Measurements from ENCODE around the gene MYL5.
"Not testable (repeated sequence)": the region's sequence is repeated elsewhere in the genome, so short reads cannot be mapped to it uniquely, and the experiment has no call there.

Gene MYL5

GRCh38 chr4:633976-634598, 40.3 kb upstream of the MYL5 start:
- ATAC-seq, result no peak
- Mint-ChIP-seq H3K9me3 (no peaks in the 10 kb centered on the region), H3K27ac (no peak overlapping the region), H3K36me3 (no peaks in the 10 kb centered on the region), H3K4me3 (no peak overlapping the region), H3K4me1 (no peaks in the 10 kb centered on the region)
- DNase-seq (ENCODE audit: low spot score in 2 of 2), result no peak

GRCh38 chr4:634599-634985, 39.8 kb upstream of the MYL5 start:
- Mint-ChIP-seq H3K27ac (no peak overlapping the region), H3K9me3 (no peaks in the 10 kb centered on the region), H3K36me3 (no peaks in the 10 kb centered on the region), H3K4me1 (no peaks in the 10 kb centered on the region), H3K4me3 (no peak overlapping the region)
- ATAC-seq (no peak), DNase-seq (ENCODE audit: low spot score in 2 of 2) (no peak)

- not testable (repeated sequence) for ATAC-seq; H3K4me1 Mint-ChIP-seq; H3K9me3 Mint-ChIP-seq; H3K4me3 Mint-ChIP-seq; H3K27ac Mint-ChIP-seq; DNase-seq (ENCODE audit: low spot score in 2 of 2); H3K36me3 Mint-ChIP-seq
Measured at GRCh38 chr4:635066-635835, 39.1 kb upstream of the MYL5 start.

DNA sequence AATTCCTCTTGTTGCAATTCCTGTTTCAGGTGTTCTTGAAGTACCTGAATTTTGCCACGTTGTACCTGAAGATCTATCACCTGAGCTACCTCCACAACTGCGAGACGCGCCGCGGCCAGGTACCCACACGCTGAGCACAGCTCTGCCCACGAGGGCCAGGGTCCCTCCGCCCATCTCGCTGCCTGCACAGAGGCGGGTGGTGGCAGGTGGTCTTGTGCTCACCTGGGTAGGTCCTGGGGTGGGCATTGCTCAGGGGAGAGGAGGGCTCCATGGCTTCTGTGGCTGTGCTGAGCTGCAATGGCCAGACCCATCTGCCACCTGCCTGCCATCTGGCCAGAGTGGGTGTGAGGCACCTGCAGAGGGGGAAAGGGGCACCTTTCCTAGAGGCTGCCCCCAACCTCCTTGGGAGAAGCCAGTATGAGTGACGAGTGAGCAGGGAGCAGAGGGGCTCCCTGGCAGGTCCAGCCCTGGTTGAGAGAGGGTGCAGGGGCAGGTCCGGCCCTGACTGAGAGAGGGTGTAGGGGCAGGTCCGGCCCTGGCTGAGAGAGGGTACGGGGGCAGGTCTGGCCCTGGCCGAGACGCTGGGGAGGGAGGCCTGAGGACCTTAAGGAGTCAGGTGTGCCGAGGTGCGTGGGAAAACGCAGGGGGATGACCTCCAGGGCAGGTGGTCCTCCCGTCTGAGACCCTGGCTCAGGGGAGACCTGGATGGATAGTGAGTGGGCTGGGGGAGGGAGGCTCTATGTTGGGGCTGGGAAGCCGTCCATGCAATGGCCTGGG, 38.3 kb upstream of the MYL5 start:
- Mint-ChIP-seq H3K36me3 (no peaks in the 10 kb centered on the region), H3K4me1 (no peaks in the 10 kb centered on the region)
- DNase-seq (ENCODE audit: low spot score in 2 of 2), result no peak

GRCh38 chr4:636628-637159, 37.6 kb upstream of the MYL5 start:
- no peaks in the 10 kb centered on the region for H3K9me3 Mint-ChIP-seq
- DNase-seq (ENCODE audit: low spot score in 2 of 2) (no peak), ATAC-seq (no peak)
- no peak overlapping the region for H3K4me3 Mint-ChIP-seq
- H3K4me1 Mint-ChIP-seq, result no peaks in the 10 kb centered on the region
- no peak overlapping the region for H3K27ac Mint-ChIP-seq
- no peaks in the 10 kb centered on the region for H3K36me3 Mint-ChIP-seq

More for the DNA sequence above, 38.3 kb upstream of the MYL5 start:
- H3K9me3 Mint-ChIP-seq, result no peaks in the 10 kb centered on the region
- H3K27ac Mint-ChIP-seq, result no peak overlapping the region
- no peak for ATAC-seq
- H3K4me3 Mint-ChIP-seq, result no peak overlapping the region

DNA sequence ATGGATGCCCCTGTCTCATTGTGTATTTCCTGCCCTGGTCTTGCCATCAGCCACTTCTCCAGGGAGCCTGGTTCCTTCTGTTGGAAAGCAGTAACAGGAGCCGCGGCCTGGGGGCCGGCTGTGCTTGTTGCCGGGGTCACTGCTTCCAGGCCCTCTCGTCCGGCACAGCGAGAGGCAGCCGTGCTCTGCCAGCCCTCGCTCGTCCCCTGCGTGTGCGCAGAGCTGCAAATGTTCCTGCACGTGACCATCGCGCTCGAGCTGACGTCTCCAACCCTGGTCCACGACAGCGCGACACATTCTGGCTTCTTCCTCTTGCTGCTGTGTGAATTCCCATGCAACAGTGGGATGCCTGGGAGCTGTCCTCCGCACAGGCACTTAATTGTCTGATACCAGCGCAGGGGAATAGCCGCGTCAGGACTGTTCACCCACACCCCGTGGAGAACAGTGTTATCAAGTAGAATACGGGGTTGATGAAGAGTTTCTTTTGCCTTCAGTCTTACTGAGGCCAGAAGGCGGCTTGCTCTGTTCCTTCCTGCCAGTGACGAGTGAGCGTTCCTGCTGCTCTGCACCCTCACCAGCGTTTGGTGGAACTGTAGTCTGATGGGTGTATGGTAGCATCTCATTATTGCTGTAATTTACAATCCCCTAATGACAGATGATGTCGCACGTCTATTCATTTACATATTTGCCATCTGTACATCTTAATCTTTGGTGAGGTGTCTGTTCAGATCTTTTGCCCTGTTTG, 36.6 kb upstream of the MYL5 start:
- Mint-ChIP-seq H3K9me3 (no peaks in the 10 kb centered on the region), H3K4me1 (no peaks in the 10 kb centered on the region), H3K36me3 (no peaks in the 10 kb centered on the region), H3K27ac (no peak overlapping the region), H3K4me3 (no peak overlapping the region)
- ATAC-seq, result no peak
- no peak for DNase-seq (ENCODE audit: low spot score in 2 of 2)

- H3K27ac Mint-ChIP-seq; DNase-seq (ENCODE audit: low spot score in 2 of 2); H3K4me1 Mint-ChIP-seq; H3K9me3 Mint-ChIP-seq; H3K4me3 Mint-ChIP-seq; H3K36me3 Mint-ChIP-seq; ATAC-seq: not testable (repeated sequence)
Measured at GRCh38 chr4:642366-642765, 32.0 kb upstream of the MYL5 start.

GRCh38 chr4:646460-646859, 27.9 kb upstream of the MYL5 start:
- Mint-ChIP-seq H3K9me3 (no peaks in the 10 kb centered on the region), H3K4me1 (no peaks in the 10 kb centered on the region), H3K36me3 (no peaks in the 10 kb centered on the region), H3K4me3 (peak overlapping the region; percentile 42), H3K27ac (no peak overlapping the region)
- DNase-seq (ENCODE audit: low spot score in 2 of 2), result no peak
- ATAC-seq, result no peak

DNA sequence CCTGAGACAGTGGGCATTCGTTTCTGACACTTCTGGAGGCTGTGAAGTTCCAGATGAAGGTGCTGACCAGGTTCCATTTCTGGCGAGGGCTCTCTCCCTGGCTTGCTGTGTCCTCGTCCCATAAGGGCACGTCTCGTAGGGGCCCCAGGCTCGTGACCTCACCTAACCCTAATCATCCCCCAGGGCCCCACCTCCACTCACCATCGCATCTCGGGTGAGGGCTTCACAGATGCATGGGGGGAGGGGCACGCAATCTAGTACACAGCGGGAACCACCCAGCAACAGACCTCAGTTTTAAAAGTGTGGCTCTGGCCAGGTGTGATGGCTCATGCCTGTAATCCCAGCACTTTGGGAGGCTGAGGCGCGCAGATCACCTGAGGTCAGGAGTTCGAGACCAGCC, 26.9 kb upstream of the MYL5 start:
- DNase-seq (ENCODE audit: low spot score in 2 of 2) (no peak), ATAC-seq (no peak)
- no peaks in the 10 kb centered on the region for H3K9me3 Mint-ChIP-seq
- H3K36me3 Mint-ChIP-seq, result no peaks in the 10 kb centered on the region
- H3K4me3 Mint-ChIP-seq, result no peak overlapping the region
- H3K4me1 Mint-ChIP-seq, result no peaks in the 10 kb centered on the region
- H3K27ac Mint-ChIP-seq, result no peak overlapping the region

DNA sequence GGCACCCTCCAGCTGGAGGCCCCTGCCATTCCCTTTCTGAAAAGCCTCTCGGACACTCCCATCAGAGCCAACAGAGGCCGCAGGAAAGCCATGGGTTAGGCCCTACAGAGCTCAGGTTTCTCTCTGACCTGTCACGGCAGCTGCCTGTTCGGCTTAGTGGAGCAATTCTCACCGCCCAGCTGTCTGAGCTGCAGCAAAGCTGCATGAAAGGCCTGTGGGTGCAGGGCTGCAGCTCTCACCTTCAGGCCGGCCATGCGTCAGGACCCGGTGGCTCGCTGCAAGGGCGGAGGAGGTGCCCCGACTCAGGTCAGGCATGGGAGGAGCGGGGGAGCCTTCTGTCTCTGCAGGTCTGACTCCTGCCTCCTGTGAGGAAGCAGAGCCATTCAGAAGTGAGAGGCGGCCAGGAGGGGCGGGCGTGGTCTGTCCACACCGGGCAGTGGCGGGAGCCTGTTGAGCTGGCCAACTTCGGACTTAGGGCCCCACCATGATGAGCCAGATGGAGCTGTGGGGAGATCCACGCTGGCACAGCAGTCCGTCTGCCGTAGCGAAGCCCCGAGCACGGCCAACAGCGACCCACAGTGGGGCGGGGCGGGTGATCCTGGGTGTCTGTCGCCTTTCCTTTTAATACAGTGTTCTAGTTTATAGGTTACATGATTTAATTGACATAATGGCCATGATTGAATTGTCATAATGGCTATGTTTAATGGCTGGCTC, 25.6 kb upstream of the MYL5 start:
- Mint-ChIP-seq H3K27ac (no peak overlapping the region), H3K4me3 (no peak overlapping the region), H3K9me3 (no peaks in the 10 kb centered on the region), H3K4me1 (no peaks in the 10 kb centered on the region), H3K36me3 (no peaks in the 10 kb centered on the region)
- no peak for DNase-seq (ENCODE audit: low spot score in 2 of 2)
- ATAC-seq, result no peak

DNA sequence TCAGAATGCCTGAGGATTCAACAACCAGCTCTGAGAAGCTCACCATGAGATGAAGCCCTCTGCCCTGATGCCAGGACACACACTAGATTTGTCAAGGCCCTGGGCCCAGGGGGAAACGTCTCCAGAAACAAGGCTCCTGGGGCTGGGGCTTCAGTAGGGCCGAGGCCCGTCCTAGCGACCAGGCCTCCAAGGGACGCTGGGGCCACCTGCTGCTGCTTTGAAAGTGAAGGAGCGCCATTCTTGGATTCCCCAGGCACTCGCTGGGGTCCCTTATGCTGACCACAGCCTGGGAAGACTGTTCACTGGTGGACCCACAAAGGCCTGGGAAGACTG, 25.1 kb upstream of the MYL5 start:
- no peaks in the 10 kb centered on the region for H3K9me3 Mint-ChIP-seq
- no peaks in the 10 kb centered on the region for H3K4me1 Mint-ChIP-seq
- ATAC-seq (no peak), DNase-seq (ENCODE audit: low spot score in 2 of 2) (no peak)
- H3K36me3 Mint-ChIP-seq, result no peaks in the 10 kb centered on the region
- no peak overlapping the region for H3K4me3 Mint-ChIP-seq
- no peak overlapping the region for H3K27ac Mint-ChIP-seq

DNA sequence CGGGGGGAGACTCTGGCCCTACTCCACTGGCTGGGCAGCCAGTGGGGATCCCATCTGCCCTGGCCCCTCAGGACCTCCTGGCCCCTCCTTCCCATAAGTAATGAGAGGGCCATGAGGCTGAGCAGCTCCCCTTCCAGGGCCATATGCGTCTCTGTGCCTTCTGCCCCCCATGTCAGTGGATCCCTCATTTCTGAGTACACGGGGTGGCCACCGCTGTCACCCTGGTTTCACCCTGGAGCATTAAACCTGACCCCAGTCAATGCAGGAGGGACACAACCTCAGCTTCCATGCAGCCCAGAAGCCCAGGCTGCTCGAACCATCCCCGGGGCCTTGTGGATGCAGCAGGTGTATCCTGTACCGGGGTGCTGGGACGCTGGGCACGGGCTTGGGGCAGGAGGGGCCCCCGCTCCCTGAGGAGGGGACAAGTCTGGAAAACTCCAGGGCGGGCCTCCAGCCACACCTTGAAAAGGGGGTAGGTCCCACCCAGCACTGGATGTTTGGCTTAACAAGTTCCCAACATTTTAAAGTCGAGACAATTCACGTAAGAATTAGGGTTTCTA, 24.5 kb upstream of the MYL5 start:
- DNase-seq (ENCODE audit: low spot score in 2 of 2) (no peak), ATAC-seq (no peak)
- H3K4me1 Mint-ChIP-seq, result no peaks in the 10 kb centered on the region
- H3K27ac Mint-ChIP-seq, result no peak overlapping the region
- no peaks in the 10 kb centered on the region for H3K36me3 Mint-ChIP-seq
- H3K4me3 Mint-ChIP-seq, result no peak overlapping the region
- no peaks in the 10 kb centered on the region for H3K9me3 Mint-ChIP-seq

DNA sequence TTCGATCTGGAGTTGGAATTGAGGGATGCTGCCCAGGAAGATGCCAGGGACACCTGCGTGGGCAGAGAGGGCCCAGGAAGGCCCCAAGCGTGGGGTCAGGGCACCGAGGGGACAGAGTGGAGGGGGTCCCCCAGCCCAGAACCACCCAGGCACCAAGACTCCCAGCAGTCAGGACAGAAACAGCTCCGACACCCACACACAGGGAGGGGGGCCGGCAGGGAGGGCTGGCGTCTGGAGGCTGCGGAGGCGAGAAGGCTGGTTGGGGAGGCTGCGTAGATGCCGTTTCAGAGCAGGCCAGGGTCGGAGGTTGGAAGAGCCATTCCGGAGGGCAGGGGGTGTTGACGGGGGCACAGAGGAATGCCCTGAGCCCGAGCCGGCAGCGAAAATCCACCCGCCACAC, 23.9 kb upstream of the MYL5 start:
- H3K27ac Mint-ChIP-seq, result no peak overlapping the region
- no peak for ATAC-seq
- no peaks in the 10 kb centered on the region for H3K9me3 Mint-ChIP-seq

DNA sequence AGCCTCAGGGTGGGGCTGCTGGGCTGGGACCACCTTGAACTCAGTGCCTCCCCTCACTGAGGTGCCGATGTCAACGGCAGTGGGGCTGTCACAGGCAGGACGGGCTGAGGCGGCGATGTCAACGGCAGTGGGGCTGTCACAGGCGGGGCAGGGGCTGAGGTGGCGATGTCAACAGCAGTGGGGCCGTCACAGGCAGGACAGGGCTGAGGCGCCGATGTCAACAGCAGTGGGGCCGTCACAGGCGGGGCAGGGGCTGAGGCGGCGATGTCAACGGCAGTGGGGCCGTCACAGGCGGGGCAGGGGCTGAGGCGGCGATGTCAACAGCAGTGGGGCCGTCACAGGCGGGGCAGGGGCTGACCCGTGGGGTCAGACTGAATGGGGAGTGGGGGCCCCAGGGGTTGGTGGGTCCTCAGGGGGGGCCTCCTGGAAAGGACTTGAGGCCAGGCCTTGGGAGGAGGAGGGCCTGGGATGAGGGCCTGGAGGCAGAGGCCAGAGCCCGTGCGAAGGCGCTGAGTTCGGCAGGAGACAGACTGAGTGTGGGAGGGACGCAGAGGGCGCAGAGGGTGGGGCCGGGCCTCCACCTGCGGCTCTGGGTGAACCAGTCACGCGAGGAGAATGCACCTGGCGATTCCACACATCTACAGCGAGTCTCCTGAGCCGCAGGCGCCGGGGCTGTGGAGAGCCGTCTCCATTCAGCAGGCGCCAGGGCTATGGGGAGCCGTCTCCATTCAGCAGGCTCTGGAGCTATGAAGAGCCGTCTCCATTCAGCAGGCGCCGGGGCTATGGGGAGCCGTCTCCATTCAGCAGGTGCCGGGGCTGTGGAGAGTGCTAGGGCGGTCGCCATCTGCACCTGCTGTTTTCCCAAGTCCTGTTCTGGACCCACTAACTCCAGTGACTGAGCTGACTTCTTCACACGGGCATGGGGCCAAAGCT, 23.1 kb upstream of the MYL5 start:
- Mint-ChIP-seq H3K4me1 (no peaks in the 10 kb centered on the region), H3K36me3 (no peaks in the 10 kb centered on the region), H3K4me3 (no peak overlapping the region), H3K9me3 (no peaks in the 10 kb centered on the region), H3K27ac (no peak overlapping the region)
- DNase-seq (ENCODE audit: low spot score in 2 of 2) (no peak), ATAC-seq (no peak)

More for the DNA sequence above, 23.9 kb upstream of the MYL5 start:
- no peak for DNase-seq (ENCODE audit: low spot score in 2 of 2)
- Mint-ChIP-seq H3K4me3 (no peak overlapping the region), H3K36me3 (no peaks in the 10 kb centered on the region), H3K4me1 (no peaks in the 10 kb centered on the region)

Data from stimulated activated effector memory CD8-positive, alpha-beta T cell treated with anti-CD3 and anti-CD28 coated beads, Interleukin-12 subunit alpha, Interleukin-12 subunit beta, amount 100 ng/mL, for 72 hours (primary cell).